Measurements from ENCODE around the gene ATP8A2.

DNA sequence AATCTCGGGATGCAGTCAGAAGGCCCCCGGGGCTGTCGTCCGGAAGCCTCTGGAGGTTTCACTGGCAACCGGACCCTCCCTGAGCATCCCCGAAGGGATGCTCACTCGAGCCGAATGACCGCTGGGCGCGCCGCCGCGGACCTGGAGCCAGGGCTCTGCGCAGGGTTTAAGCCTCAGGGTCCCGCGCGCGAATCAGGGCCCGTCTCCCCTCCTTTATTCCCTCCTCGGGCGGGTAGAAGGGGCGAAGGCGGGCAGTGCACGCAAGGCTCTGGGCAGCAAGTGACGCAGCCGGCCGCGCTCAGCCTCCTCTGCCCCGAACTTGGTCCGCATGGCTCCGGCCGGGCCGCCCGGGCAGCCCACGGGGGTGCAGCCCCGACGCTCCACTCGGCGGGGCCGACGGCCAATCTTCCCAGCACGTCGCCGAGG, 679.5 kb downstream of the ATP8A2 start:
- TF ChIP-seq POLR2AphosphoS5 (IDR thresholded peaks at IDR 0.05; ENCODE audit: low read depth, low read length) (no peak), TAF1 (IDR thresholded peaks at IDR 0.05; ENCODE audit: borderline replicate concordance, insufficient read depth, low read length) (no peak)

Measured in PFSK-1 (cell line).